CD4-positive, alpha-beta T cell treated with Interleukin-6 for 4 hours (primary cell): ENCODE measurements around the gene GADD45B.
A peak's percentile ranks its signal among the peaks of the same experiment; 100 is the strongest.
"Not testable (repeated sequence)": the region's sequence is repeated elsewhere in the genome, so short reads cannot be mapped to it uniquely, and the experiment has no call there.

ENCODE experiments used
- DNase-seq: peaks from one replicate; pipeline ENCODE4 v3.0.0-alpha.2; 2020; ENCODE audit warnings: mixed read lengths

GADD45B gene

GRCh38 chr19:2490659-2491058 lies 14.7 kb downstream of the GADD45B start:
- DNase-seq: no peak

GRCh38 chr19:2491130-2491801 lies 15.3 kb downstream of the GADD45B start:
- DNase-seq: no peak

GRCh38 chr19:2492870-2493269 lies 16.9 kb downstream of the GADD45B start:
- DNase-seq: no peak

GRCh38 chr19:2493448-2493847 lies 17.5 kb downstream of the GADD45B start:
- DNase-seq: not testable (repeated sequence)

GRCh38 chr19:2494084-2494446 lies 18.1 kb downstream of the GADD45B start:
- DNase-seq: no peak

GRCh38 chr19:2494447-2495129 lies 18.7 kb downstream of the GADD45B start:
- DNase-seq: peak; percentile 59

- DNase-seq: peak; percentile 28
Observed at GRCh38 chr19:2495130-2495641, 19.3 kb downstream of the GADD45B start.

GRCh38 chr19:2495651-2496316 lies 19.9 kb downstream of the GADD45B start:
- DNase-seq: no peak

GRCh38 chr19:2497186-2497585 lies 21.3 kb downstream of the GADD45B start:
- no peak for DNase-seq

GRCh38 chr19:2500156-2500555 lies 24.2 kb downstream of the GADD45B start:
- DNase-seq: no peak

GRCh38 chr19:2500841-2501261 lies 24.9 kb downstream of the GADD45B start:
- DNase-seq: no peak

- DNase-seq: peak; percentile 81
Observed at GRCh38 chr19:2503521-2504109, 27.7 kb downstream of the GADD45B start.

GRCh38 chr19:2506656-2507055 lies 30.7 kb downstream of the GADD45B start:
- DNase-seq: not testable (repeated sequence)

- peak; percentile 57 for DNase-seq
Observed at GRCh38 chr19:2507109-2507508, 31.2 kb downstream of the GADD45B start.

GRCh38 chr19:2509096-2509495 lies 33.2 kb downstream of the GADD45B start:
- DNase-seq: no peak

GRCh38 chr19:2511570-2511969 lies 35.6 kb downstream of the GADD45B start:
- DNase-seq: no peak

GRCh38 chr19:2511991-2512390 lies 36.1 kb downstream of the GADD45B start:
- DNase-seq: no peak

GRCh38 chr19:2512523-2513431 lies 36.9 kb downstream of the GADD45B start:
- DNase-seq: no peak

- no peak for DNase-seq
Observed at GRCh38 chr19:2514981-2515518, 39.1 kb downstream of the GADD45B start.

GRCh38 chr19:2516727-2517126 lies 40.8 kb downstream of the GADD45B start:
- no peak for DNase-seq

GRCh38 chr19:2517881-2518601 lies 42.1 kb downstream of the GADD45B start:
- peak; percentile 60 for DNase-seq
